Measurements from ENCODE around the gene GALNT9. TPM values are rescaled to one million over a fixed set of nuclear protein-coding genes. Genes with fewer than 3 reads are reported as not detected.

GALNT9 gene
- total and polyA plus RNA-seq, 9 donors = 0.12 to 21.9 (median 1.3) TPM; not detected in 1

DNA sequence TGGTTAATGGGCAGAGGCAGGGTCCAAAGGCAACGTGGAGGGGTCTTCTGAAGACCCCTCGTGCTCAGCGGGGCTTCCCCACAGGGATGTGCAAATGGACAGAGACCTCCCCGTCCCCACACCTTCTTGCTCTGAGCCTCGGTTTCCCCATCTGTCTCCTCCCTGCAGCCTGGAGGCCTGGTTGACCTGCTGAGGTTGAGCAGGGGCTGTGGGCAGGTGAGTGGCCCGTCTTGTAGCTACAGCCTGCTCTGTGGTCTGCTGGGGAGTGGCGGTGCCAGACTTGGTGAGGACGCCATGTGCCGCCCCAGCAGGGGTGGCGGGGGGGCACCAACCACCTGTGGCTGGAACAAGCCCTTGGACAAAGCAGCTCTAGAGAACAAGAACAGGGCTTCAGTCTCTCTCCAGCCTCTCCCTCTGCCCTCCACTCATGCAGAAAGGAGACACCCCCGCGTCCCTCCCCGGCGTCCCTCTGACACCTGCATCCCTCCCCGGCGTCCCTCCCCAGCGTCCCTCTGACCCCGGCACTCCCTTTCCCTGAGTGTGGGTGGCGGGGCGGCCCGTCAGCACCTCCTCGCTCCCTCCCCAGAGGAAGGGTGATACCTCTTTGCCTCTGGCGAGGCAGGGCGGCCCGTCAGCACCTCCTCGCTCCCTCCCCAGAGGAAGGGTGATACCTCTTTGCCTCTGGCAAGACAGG is 101.5 kb downstream of the GALNT9 start:
- H3K9me3 ChIP-seq = no peaks in the 10 kb centered on the region
- H3K4me1 ChIP-seq (ENCODE audit: insufficient read depth) = no peaks in the 10 kb centered on the region
- DNase-seq = no peak
- H3K27ac ChIP-seq = no peak overlapping the region
- TF ChIP-seq POLR2A (IDR thresholded peaks at IDR 0.05) (no peak), CTCF (IDR thresholded peaks at IDR 0.05) (no peak), EP300 (IDR thresholded peaks at IDR 0.05) (no peak)
- no peaks in the 10 kb centered on the region for H3K36me3 ChIP-seq
- intact Hi-C loops (cut with DNase I) = no loop called here
- H3K4me3 ChIP-seq = no peak overlapping the region
- WGBS, 3 donors = 23 to 40% (median 33%) methylated on average over 17 to 26 of the region's 26 CpGs
- H3K27me3 ChIP-seq = no peaks in the 10 kb centered on the region

DNA sequence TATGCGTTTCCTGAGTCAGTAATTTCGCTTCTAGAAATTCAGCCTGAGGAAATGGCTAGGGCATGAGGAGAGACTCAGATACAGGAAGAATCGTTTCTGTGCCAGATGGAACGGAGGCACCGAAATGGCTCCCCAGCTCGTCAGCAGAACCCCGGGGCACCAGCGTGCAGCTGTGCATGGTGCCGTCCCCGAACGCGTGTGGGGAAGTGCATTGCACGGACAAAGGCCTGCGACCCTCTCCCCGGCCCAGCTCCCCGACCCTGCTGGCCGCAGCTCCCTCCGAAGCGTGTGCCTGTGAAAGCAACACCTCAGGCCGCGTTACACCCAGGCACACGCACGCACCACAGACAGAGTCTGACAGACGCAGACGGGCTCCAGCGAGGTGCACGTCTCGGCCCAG is 102.3 kb downstream of the GALNT9 start:
- intact Hi-C loops (cut with DNase I) = no loop called here
- Histone ChIP-seq H3K27me3 (no peaks in the 10 kb centered on the region), H3K4me3 (no peak overlapping the region), H3K27ac (no peak overlapping the region), H3K9me3 (no peaks in the 10 kb centered on the region), H3K4me1 (ENCODE audit: insufficient read depth) (no peaks in the 10 kb centered on the region), H3K36me3 (no peaks in the 10 kb centered on the region)
- DNase-seq = no peak
- TF ChIP-seq EP300 (IDR thresholded peaks at IDR 0.05) (no peak), CTCF (IDR thresholded peaks at IDR 0.05) (no peak), POLR2A (IDR thresholded peaks at IDR 0.05) (no peak)
- WGBS, 3 donors = 56 to 74% (median 59%) methylated on average over 28 of the region's 28 CpGs

DNA sequence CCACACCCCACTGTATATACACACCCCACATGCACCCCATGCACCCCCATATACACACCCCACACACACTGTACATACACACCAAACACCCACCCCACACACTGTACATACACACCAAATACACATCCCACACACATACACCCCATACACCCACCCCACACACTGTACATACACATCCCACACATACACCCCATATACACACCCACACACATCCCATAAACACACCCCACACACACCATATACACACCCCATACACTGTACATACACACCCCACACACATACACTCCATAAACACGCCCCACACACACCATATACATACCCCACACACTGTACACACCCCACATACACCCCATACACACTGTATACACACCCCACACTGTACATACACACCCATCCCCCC is 102.8 kb downstream of the GALNT9 start:
- no peaks in the 10 kb centered on the region for H3K27me3 ChIP-seq
- intact Hi-C loops (cut with DNase I) = no loop called here
- 78 to 94% (median 82%) methylated on average over 1 of the region's 1 CpG for WGBS, 3 donors

DNA sequence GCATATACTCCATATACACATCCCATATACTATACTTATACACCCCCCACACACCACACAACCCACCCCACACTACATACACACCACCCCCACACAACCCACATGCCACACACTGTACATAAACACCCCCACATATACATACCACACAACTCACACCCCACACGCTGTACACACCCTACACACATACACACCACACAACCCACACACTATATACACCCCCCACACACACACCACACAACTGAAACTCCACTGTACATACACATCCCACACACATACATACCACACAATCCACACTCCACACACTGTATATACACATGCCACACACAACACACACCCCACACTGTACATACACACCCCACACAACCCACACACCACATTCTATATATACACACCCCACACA is 104.2 kb downstream of the GALNT9 start:
- no peak overlapping the region for H3K4me3 ChIP-seq
- WGBS, 3 donors = 53 to 87% (median 79%) methylated on average over 1 of the region's 1 CpG
- no peaks in the 10 kb centered on the region for H3K36me3 ChIP-seq
- TF ChIP-seq EP300 (IDR thresholded peaks at IDR 0.05) = no peak
- TF ChIP-seq CTCF (IDR thresholded peaks at IDR 0.05) = no peak
- no peak for TF ChIP-seq POLR2A (IDR thresholded peaks at IDR 0.05)
- no peak for DNase-seq
- no peak overlapping the region for H3K27ac ChIP-seq
- H3K4me1 ChIP-seq (ENCODE audit: insufficient read depth) = no peaks in the 10 kb centered on the region
- H3K9me3 ChIP-seq = no peaks in the 10 kb centered on the region
- no peaks in the 10 kb centered on the region for H3K27me3 ChIP-seq
- intact Hi-C loops (cut with DNase I) = no loop called here

More for the DNA sequence above, 102.8 kb downstream of the GALNT9 start:
- TF ChIP-seq CTCF (IDR thresholded peaks at IDR 0.05) = no peak
- TF ChIP-seq EP300 (IDR thresholded peaks at IDR 0.05) = no peak
- no peak for TF ChIP-seq POLR2A (IDR thresholded peaks at IDR 0.05)
- H3K36me3 ChIP-seq = no peaks in the 10 kb centered on the region
- H3K9me3 ChIP-seq = no peaks in the 10 kb centered on the region
- no peak for DNase-seq
- H3K4me1 ChIP-seq (ENCODE audit: insufficient read depth) = no peaks in the 10 kb centered on the region
- no peak overlapping the region for H3K4me3 ChIP-seq
- H3K27ac ChIP-seq = no peak overlapping the region

Data from ovary (tissue), 9 donors.